HFF-Myc (cell line): ENCODE results near the gene NUB1.

Experiments used
- DNase-seq: peaks from one replicate; pipeline ENCODE4 v3.0.0-alpha.2; 2011; ENCODE audit warnings: low read depth; ENCODE audit errors: extremely low read depth
- H3K4me3 ChIP-seq: replicated peaks from 2 replicates; pipeline ENCODE4 v1.5.1; 2011; ENCODE audit warnings: low read depth, mild to moderate bottlenecking, control low read depth, low read length
- TF ChIP-seq, protein P1 (sequence below): IDR thresholded peaks from 2 replicates; pipeline ENCODE4 v1.5.1; 2012; ENCODE audit warnings: mild to moderate bottlenecking, low read depth, low read length, control low read depth; ENCODE audit errors: missing control alignments

The NUB1 gene, protein sequence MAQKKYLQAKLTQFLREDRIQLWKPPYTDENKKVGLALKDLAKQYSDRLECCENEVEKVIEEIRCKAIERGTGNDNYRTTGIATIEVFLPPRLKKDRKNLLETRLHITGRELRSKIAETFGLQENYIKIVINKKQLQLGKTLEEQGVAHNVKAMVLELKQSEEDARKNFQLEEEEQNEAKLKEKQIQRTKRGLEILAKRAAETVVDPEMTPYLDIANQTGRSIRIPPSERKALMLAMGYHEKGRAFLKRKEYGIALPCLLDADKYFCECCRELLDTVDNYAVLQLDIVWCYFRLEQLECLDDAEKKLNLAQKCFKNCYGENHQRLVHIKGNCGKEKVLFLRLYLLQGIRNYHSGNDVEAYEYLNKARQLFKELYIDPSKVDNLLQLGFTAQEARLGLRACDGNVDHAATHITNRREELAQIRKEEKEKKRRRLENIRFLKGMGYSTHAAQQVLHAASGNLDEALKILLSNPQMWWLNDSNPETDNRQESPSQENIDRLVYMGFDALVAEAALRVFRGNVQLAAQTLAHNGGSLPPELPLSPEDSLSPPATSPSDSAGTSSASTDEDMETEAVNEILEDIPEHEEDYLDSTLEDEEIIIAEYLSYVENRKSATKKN

DNA sequence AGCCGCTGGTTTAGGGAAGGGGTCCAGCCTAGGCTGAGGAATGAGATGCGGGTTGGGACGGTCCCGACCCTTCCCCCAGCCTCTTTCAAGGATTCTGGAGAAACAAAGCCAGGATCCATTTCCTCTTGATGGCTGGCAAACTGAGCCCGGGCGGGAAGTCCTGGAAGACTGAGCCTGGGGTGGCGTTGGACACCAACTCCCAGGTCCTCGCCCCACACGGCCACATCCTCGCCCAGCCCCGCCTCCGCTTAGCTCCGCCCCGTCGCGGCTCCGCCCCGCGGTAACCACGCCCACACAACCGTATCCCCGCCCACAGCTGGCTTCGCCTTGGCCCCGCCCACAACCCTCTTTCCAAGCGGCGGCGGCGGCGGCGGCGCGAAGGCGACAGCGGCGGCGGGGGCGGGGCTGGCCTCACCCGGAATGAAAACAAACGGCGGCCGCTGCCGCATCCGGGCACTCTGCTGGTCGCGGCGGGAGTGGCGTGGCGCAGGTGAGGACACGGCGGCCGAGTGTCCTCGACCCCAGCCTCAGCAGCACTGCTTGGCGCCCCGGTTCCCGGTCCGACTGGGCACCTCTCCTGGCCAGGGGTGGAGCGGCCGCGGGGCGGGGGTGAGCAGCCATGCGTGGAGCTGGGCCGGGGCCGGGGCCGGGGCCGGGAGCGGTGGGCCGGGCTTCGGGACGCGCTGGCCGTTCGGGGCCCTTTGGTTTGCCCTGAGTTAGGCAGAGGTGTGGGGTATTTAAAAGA, at the start of gene NUB1:
Gene NUB1, plus strand, starts transcription at position 456 of the 745 bp plus-strand sequence. CDS start 3,538 bp downstream, outside the sequence.
- peak; percentile 32 for DNase-seq

DNA sequence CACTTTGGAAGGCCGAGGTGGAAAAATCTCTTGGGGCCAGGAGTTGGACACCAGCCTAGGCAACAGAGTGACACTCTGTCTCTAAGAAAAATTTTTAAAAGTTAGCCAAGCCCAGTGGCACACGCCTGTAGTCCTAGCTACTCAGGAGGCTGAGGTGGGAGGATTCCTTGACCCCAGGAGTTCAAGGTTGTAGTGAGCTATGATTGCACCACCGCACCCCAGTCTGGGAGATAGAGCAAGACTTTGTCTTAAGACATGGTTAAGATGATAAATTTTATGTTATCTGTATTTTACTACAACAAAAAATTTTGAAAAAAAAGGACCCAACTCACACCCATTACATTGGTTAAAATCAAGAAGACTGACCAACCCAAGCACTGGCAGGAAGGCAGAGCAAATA, 48.8 kb upstream of the NUB1 start:
- TF ChIP-seq, protein P1, sequence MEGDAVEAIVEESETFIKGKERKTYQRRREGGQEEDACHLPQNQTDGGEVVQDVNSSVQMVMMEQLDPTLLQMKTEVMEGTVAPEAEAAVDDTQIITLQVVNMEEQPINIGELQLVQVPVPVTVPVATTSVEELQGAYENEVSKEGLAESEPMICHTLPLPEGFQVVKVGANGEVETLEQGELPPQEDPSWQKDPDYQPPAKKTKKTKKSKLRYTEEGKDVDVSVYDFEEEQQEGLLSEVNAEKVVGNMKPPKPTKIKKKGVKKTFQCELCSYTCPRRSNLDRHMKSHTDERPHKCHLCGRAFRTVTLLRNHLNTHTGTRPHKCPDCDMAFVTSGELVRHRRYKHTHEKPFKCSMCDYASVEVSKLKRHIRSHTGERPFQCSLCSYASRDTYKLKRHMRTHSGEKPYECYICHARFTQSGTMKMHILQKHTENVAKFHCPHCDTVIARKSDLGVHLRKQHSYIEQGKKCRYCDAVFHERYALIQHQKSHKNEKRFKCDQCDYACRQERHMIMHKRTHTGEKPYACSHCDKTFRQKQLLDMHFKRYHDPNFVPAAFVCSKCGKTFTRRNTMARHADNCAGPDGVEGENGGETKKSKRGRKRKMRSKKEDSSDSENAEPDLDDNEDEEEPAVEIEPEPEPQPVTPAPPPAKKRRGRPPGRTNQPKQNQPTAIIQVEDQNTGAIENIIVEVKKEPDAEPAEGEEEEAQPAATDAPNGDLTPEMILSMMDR, result no peak
- DNase-seq, result no peak
- no peak overlapping the region for H3K4me3 ChIP-seq

More for the DNA sequence above, at the start of gene NUB1:
- peak within 1 kb of the TSS; percentile 60 for H3K4me3 ChIP-seq
- TF ChIP-seq, protein P1, result no peak

DNA sequence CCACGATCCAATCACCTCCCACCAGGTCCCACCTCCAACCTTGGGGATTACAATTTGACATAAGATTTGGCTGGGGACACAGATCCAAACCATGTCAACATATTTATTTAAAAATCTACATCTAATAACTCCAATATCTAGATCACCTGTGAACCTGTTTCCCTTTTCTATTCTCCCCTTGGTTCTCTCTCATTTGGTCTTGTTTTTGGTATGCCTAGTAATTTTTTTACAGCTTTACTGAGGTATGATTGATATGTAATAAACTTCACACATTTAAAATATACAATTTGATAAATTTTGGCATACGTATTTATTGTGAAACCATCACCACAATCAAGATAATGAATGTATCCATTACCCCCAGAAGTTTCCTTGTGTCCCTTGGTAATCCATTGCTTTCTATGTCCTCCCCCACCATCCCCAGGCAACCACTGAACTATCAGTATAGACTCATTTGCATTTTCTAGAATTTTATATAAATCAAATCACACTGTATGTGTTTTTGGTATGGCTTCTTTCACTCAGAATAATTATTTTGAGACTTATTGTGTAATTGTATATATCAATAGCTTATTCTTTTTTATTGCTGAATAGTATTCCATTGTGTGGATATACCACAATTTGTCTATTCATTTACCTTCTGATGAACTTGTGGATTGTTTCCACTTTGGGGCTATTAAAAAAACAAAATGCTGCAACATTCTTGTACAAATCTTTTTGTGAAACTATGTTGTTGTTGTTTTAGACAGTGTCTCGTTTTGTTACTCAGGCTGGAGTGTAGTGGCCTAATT, 45.2 kb upstream of the NUB1 start:
- TF ChIP-seq, protein P1, result no peak
- H3K4me3 ChIP-seq, result no peak overlapping the region
- no peak for DNase-seq

DNA sequence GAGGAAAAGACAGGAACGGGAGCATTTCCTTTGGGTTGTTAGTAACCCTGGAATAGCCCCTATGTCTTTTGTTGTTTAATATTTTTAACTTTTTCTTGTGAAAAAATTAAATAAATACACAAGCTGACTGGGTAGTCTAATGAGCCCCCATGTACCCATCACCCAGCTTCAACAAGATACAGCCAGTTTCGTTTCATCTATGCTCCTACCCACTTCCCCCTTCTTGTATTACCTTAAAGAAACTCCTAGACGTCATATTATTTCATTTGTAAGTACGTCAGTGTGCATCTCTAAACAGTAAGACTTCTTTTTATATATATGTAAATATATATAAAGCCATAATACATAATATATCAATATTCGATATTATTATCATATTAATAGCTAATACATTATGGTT, 42.8 kb upstream of the NUB1 start:
- TF ChIP-seq, protein P1, result no peak
- no peak overlapping the region for H3K4me3 ChIP-seq
- DNase-seq, result no peak

DNA sequence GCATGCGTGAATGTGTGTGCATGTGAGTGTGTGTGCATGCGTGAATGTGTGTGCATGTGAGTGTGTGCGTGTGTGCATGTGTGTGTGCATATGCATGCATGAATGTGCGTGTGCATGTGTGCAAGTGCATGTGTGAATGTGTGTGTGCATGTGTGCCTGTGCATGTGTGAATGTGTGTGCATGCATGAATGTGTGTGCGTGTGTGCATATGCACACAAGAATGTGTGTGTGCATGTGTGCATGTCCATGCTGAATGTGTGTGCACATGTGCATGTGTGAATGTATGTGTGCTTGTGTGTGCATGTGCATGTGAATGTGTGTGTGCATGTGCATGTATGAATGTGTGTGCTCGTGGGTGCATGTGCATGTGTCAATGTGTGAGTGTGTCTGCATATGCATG, 42.1 kb upstream of the NUB1 start:
- DNase-seq, result no peak
- no peak overlapping the region for H3K4me3 ChIP-seq
- TF ChIP-seq, protein P1, result no peak
